Subcutaneous adipose tissue (tissue), 4 donors: ENCODE measurements around the gene CMIP. TPM values are rescaled to one million over a fixed set of nuclear protein-coding genes. Genes with fewer than 3 reads are reported as not detected.

ENCODE experiments used
- total RNA-seq, 4 donors: library from RNA; depleted of rRNA; stranded (reverse); fragments of >200 nt; gene quantifications; one replicate each; pipeline ENCODE4 v1.1.0, GENCODE V29; 2016
- TF ChIP-seq, protein P1 (sequence below): fragments of 450-650 bp; IDR thresholded peaks from one replicate; pipeline ENCODE4 v1.5.1; 2016; ENCODE audit warnings: low read depth, mild to moderate bottlenecking, control low read depth, antibody characterized with exemption, moderate library complexity

The CMIP gene
- total RNA-seq, 4 donors from 2014 or later, result 19.9 to 40.3 (median 26.0) TPM

DNA sequence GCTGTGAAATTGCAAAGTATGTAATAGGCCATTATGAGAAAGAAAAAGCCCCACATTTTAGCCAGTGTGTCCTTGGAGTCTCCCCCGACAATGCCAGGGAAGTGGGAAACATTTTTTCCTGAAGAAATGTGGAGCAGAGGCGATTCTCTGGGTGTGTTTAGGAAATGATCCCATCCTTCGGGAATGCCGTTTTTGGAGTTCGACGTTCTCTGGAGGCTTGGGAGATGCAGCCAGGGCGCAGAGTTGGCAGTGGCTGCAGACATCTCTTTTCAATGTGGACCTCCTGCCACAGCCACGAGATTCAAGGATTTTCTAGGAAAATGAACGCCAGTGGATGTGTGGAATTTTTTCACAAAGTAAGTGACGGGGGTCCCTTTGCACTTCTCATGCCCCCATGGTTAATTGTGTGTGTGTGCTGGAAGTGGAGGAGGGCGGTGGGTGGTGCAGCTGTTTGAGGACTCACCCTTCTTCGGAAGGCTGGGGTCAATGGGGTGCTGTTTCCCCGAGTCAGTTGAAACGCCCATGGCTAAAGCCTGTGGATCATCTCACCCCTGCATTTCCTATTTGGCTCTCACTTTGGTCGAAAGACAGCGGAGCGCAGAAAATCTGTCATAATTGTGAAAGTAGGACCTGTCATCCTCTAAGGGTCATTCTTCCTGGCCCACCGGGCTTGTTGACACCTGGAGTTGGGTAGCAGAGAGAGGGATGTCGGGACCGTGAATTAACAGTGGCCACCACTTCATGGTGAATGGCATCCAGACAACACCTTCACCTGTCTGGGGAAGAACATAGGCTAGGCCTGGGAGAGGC, 73.2 kb downstream of the CMIP start:
- TF ChIP-seq, protein P1, sequence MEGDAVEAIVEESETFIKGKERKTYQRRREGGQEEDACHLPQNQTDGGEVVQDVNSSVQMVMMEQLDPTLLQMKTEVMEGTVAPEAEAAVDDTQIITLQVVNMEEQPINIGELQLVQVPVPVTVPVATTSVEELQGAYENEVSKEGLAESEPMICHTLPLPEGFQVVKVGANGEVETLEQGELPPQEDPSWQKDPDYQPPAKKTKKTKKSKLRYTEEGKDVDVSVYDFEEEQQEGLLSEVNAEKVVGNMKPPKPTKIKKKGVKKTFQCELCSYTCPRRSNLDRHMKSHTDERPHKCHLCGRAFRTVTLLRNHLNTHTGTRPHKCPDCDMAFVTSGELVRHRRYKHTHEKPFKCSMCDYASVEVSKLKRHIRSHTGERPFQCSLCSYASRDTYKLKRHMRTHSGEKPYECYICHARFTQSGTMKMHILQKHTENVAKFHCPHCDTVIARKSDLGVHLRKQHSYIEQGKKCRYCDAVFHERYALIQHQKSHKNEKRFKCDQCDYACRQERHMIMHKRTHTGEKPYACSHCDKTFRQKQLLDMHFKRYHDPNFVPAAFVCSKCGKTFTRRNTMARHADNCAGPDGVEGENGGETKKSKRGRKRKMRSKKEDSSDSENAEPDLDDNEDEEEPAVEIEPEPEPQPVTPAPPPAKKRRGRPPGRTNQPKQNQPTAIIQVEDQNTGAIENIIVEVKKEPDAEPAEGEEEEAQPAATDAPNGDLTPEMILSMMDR, result no peak

DNA sequence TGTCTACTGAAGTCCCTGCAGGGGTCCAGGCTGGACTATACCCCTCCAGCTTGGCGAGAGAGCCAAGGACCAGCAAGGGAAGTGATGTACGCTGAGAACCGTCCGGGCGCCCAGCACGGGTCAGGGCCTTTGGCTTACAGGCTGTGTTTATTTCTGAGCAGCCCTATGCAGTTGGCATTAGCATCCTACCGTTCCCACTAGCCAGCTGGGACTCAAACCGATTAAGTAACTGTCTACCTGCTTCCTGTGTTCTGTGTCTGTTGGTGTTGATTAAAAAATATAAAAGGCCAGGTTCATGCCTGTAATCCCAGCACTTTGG, 73.8 kb downstream of the CMIP start:
- TF ChIP-seq, protein P1, result no peak

- TF ChIP-seq, protein P1, result no peak
Observed at GRCh38 chr16:81519301-81520150, 74.9 kb downstream of the CMIP start.

DNA sequence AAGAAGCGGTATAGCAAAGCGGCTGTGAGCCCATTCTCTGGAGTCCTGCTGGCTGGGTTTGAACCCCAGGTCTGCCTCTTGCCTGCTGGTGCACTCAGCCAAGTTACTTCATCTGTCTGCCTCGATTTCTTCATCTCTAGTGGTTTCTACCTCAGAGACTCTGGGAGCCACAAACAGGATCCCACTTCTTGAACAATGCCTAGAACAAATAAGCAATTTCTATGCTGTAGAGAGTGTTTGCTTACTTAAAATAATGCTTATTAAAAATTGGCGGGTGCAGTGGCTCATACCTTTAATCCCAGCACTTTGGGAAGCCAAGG, 75.5 kb downstream of the CMIP start:
- TF ChIP-seq, protein P1, result no peak

DNA sequence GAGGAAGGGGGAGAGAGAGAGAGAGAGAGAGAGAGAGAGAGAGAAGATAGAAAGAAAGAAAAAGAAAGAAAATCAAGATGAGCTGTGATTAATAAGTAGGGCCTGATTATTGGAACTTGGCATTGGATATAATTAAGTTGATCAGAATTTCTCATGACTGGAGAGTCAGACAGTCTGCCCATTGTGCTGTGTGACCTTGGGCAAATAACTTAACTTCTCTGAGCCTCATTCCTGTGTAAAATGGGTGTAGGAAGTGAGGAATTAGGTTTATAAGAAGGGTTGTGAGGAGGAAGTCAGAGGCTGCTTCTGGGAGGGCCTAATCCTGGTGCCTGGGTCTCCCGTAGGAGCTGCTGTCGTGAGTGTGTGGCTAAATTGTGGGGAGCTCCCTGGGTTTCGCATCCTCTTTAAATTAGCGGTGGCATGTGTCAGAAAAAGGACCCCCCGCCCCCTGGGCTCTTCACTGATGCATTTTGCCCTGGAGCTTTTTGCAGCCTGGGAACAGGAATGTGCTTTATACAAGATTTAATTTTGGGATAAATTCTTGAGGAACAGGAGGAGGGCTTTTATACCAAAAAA, 76.0 kb downstream of the CMIP start:
- TF ChIP-seq, protein P1, result no peak

- TF ChIP-seq, protein P1, result no peak
Observed at GRCh38 chr16:81521141-81521626, 76.6 kb downstream of the CMIP start.
